ENCODE data around the gene LDAH.

LDAH gene

GRCh38 chr2:20665243-20666004, 157.5 kb downstream of the LDAH start:
- peaks cover 0 to 5% of the 10 kb centered on the region in 2 donors for H3K27me3 ChIP-seq
- no peak for TF ChIP-seq CTCF (IDR thresholded peaks at IDR 0.05)
- peaks cover 0 to 52% (median 36%) of the 10 kb centered on the region in 4 donors for H3K4me1 ChIP-seq

GRCh38 chr2:20664431-20665242, 158.3 kb downstream of the LDAH start:
- Histone ChIP-seq H3K36me3 (no peaks in the 10 kb centered on the region), H3K9me3 (no peaks in the 10 kb centered on the region), H3K4me1 (peaks cover 0 to 44% (median 36%) of the 10 kb centered on the region in 4 donors), H3K4me3 (peak overlapping the region; percentile 57 to 84), H3K27me3 (peaks cover 0 to 9% of the 10 kb centered on the region in 2 donors), H3K27ac (peak overlapping the region; percentile 92 to 95)
- intact Hi-C loops (cut with DNase I; ENCODE audit: low total_unique reads) = loop anchor here (5.0 to 10.0 kb wide), 4 partner anchors 158 to 453 kb away; partner anchors contain the start of genes APOB and LDAH
- no peak for DNase-seq
- TF ChIP-seq CTCF (IDR thresholded peaks at IDR 0.05) = no peak

More at GRCh38 chr2:20665243-20666004, 157.5 kb downstream of the LDAH start:
- Histone ChIP-seq H3K4me3 (peak overlapping the region; percentile 57 to 84), H3K36me3 (peaks cover 0 to 3% (median 0%) of the 10 kb centered on the region in 3 donors), H3K27ac (peak overlapping the region; percentile 92 to 95), H3K9me3 (no peaks in the 10 kb centered on the region)
- peak in 1 of 2 donors; percentile 74 for DNase-seq
- intact Hi-C loops (cut with DNase I; ENCODE audit: low total_unique reads) = loop anchor here (5.0 to 10.0 kb wide), 2 partner anchors 379 to 452 kb away; partner anchors contain the start of gene APOB

DNA sequence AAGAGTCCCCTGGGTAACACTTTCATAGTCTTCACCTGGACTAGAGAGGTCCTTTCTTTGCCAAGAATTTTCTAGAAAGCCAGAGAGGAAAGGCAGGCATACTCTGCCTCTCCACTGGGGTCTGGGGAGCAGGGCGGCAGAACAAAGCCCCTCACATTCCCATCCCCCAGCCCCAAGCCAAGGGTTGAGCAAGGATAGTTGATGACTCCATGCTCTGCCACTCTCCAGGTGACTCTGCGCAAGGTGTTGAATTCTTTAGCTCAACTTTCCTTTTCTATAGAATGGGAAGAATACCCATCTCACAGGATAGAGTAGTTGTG, 158.9 kb downstream of the LDAH start:
- peak in 1 of 2 donors; percentile 10 for DNase-seq
- peaks cover 0 to 40% (median 32%) of the 10 kb centered on the region in 4 donors for H3K4me1 ChIP-seq

GRCh38 chr2:20663196-20664070, 159.5 kb downstream of the LDAH start:
- no peak overlapping the region for H3K4me3 ChIP-seq
- no peaks in the 10 kb centered on the region for H3K9me3 ChIP-seq
- intact Hi-C loops (cut with DNase I; ENCODE audit: low total_unique reads) = loop anchor here (2.0 to 10.0 kb wide), 4 partner anchors 13 to 381 kb away; partner anchors contain the start of genes APOB and LDAH
- H3K27ac ChIP-seq = no peak overlapping the region
- no peak for TF ChIP-seq CTCF (IDR thresholded peaks at IDR 0.05)
- DNase-seq = peak in 1 of 2 donors; percentile 54
- peaks cover 0 to 36% (median 27%) of the 10 kb centered on the region in 4 donors for H3K4me1 ChIP-seq
- H3K27me3 ChIP-seq = peaks cover 0 to 9% of the 10 kb centered on the region in 2 donors
- no peaks in the 10 kb centered on the region for H3K36me3 ChIP-seq

More for the DNA sequence above, 158.9 kb downstream of the LDAH start:
- TF ChIP-seq CTCF (IDR thresholded peaks at IDR 0.05) = no peak
- H3K27ac ChIP-seq = no peak overlapping the region
- H3K4me3 ChIP-seq = no peak overlapping the region
- no peaks in the 10 kb centered on the region for H3K9me3 ChIP-seq
- no peaks in the 10 kb centered on the region for H3K36me3 ChIP-seq
- H3K27me3 ChIP-seq = peaks cover 0 to 9% of the 10 kb centered on the region in 2 donors
- intact Hi-C loops (cut with DNase I; ENCODE audit: low total_unique reads) = loop anchor here (5.0 to 10.0 kb wide), 3 partner anchors 158 to 381 kb away; partner anchors contain the start of genes APOB and LDAH
